T-helper 1 cell treated with Interleukin-12 subunit alpha and Interleukin-12 subunit beta and Interleukin-4 antibody, amounts not matched to agents 30 μg/mL and 1 μg/mL, for 36 hours (primary cell): ENCODE data around the gene QRFP.

Source experiments
- H3K27ac Mint-ChIP-seq: one replicate; pipeline ENCODE4 v1.8.0; 2021; ENCODE audit warnings: mild to moderate bottlenecking, mixed read lengths
- H3K27me3 Mint-ChIP-seq: one replicate; pipeline ENCODE4 v1.8.0; 2021; ENCODE audit warnings: low read depth, mixed read lengths
- H3K36me3 Mint-ChIP-seq: one replicate; pipeline ENCODE4 v1.8.0; 2021; ENCODE audit warnings: low read depth, mixed read lengths
- H3K4me1 Mint-ChIP-seq: one replicate; pipeline ENCODE4 v1.8.0; 2021; ENCODE audit warnings: low read depth, mixed read lengths
- H3K4me3 Mint-ChIP-seq: one replicate; pipeline ENCODE4 v1.8.0; 2021; ENCODE audit warnings: mild to moderate bottlenecking, moderate library complexity, mixed read lengths
- H3K9me3 Mint-ChIP-seq: one replicate; pipeline ENCODE4 v1.8.0; 2021; ENCODE audit warnings: mixed read lengths

The QRFP gene

GRCh38 chr9:130937146-130938076, 40.8 kb upstream of the QRFP start:
- Mint-ChIP-seq H3K4me1 (peaks cover 5% of the 10 kb centered on the region), H3K9me3 (no peaks in the 10 kb centered on the region), H3K36me3 (peaks cover 1% of the 10 kb centered on the region), H3K27ac (no peak overlapping the region), H3K4me3 (no peak overlapping the region), H3K27me3 (peaks cover 60% of the 10 kb centered on the region)

GRCh38 chr9:130936285-130937117, 39.9 kb upstream of the QRFP start:
- H3K27me3 Mint-ChIP-seq, result peaks cover 62% of the 10 kb centered on the region
- no peak overlapping the region for H3K27ac Mint-ChIP-seq
- peaks cover 5% of the 10 kb centered on the region for H3K4me1 Mint-ChIP-seq
- H3K9me3 Mint-ChIP-seq, result no peaks in the 10 kb centered on the region
- no peak overlapping the region for H3K4me3 Mint-ChIP-seq
- H3K36me3 Mint-ChIP-seq, result peaks cover 1% of the 10 kb centered on the region

GRCh38 chr9:130935648-130936271, 39.1 kb upstream of the QRFP start:
- no peak overlapping the region for H3K27ac Mint-ChIP-seq
- H3K36me3 Mint-ChIP-seq, result peaks cover 1% of the 10 kb centered on the region
- H3K4me1 Mint-ChIP-seq, result peaks cover 5% of the 10 kb centered on the region
- H3K4me3 Mint-ChIP-seq, result no peak overlapping the region
- no peaks in the 10 kb centered on the region for H3K9me3 Mint-ChIP-seq
- H3K27me3 Mint-ChIP-seq, result peaks cover 56% of the 10 kb centered on the region

GRCh38 chr9:130934702-130935647, 38.4 kb upstream of the QRFP start:
- no peak overlapping the region for H3K4me3 Mint-ChIP-seq
- H3K27me3 Mint-ChIP-seq, result peaks cover 49% of the 10 kb centered on the region
- no peak overlapping the region for H3K27ac Mint-ChIP-seq
- no peaks in the 10 kb centered on the region for H3K9me3 Mint-ChIP-seq
- peaks cover 2% of the 10 kb centered on the region for H3K4me1 Mint-ChIP-seq
- peaks cover 1% of the 10 kb centered on the region for H3K36me3 Mint-ChIP-seq

- Mint-ChIP-seq H3K36me3 (peaks cover 1% of the 10 kb centered on the region), H3K4me1 (peaks cover 2% of the 10 kb centered on the region), H3K4me3 (no peak overlapping the region), H3K9me3 (no peaks in the 10 kb centered on the region), H3K27me3 (peaks cover 49% of the 10 kb centered on the region), H3K27ac (no peak overlapping the region)
Observed at GRCh38 chr9:130934246-130934645, 37.6 kb upstream of the QRFP start.

- Mint-ChIP-seq H3K27me3 (peaks cover 44% of the 10 kb centered on the region), H3K4me3 (no peak overlapping the region), H3K9me3 (no peaks in the 10 kb centered on the region), H3K27ac (no peak overlapping the region), H3K36me3 (no peaks in the 10 kb centered on the region), H3K4me1 (no peaks in the 10 kb centered on the region)
Observed at GRCh38 chr9:130933114-130934046, 36.8 kb upstream of the QRFP start.

- peaks cover 39% of the 10 kb centered on the region for H3K27me3 Mint-ChIP-seq
Observed at GRCh38 chr9:130932255-130933079, 35.9 kb upstream of the QRFP start.

GRCh38 chr9:130931508-130932254, 35.1 kb upstream of the QRFP start:
- H3K36me3 Mint-ChIP-seq, result no peaks in the 10 kb centered on the region
- no peak overlapping the region for H3K27ac Mint-ChIP-seq
- H3K9me3 Mint-ChIP-seq, result no peaks in the 10 kb centered on the region
- H3K4me3 Mint-ChIP-seq, result no peak overlapping the region
- peaks cover 32% of the 10 kb centered on the region for H3K27me3 Mint-ChIP-seq
- H3K4me1 Mint-ChIP-seq, result no peaks in the 10 kb centered on the region

More at GRCh38 chr9:130932255-130933079, 35.9 kb upstream of the QRFP start:
- Mint-ChIP-seq H3K27ac (no peak overlapping the region), H3K4me3 (no peak overlapping the region), H3K9me3 (no peaks in the 10 kb centered on the region), H3K4me1 (no peaks in the 10 kb centered on the region), H3K36me3 (no peaks in the 10 kb centered on the region)

- Mint-ChIP-seq H3K27me3 (peaks cover 26% of the 10 kb centered on the region), H3K9me3 (no peaks in the 10 kb centered on the region), H3K27ac (no peak overlapping the region), H3K4me3 (no peak overlapping the region), H3K36me3 (no peaks in the 10 kb centered on the region), H3K4me1 (no peaks in the 10 kb centered on the region)
Observed at GRCh38 chr9:130930804-130931349, 34.3 kb upstream of the QRFP start.

GRCh38 chr9:130930132-130930803, 33.7 kb upstream of the QRFP start:
- H3K36me3 Mint-ChIP-seq, result no peaks in the 10 kb centered on the region
- no peak overlapping the region for H3K27ac Mint-ChIP-seq
- no peaks in the 10 kb centered on the region for H3K4me1 Mint-ChIP-seq
- H3K27me3 Mint-ChIP-seq, result peaks cover 23% of the 10 kb centered on the region
- H3K4me3 Mint-ChIP-seq, result no peak overlapping the region
- H3K9me3 Mint-ChIP-seq, result no peaks in the 10 kb centered on the region

GRCh38 chr9:130929571-130930038, 33.0 kb upstream of the QRFP start:
- peaks cover 16% of the 10 kb centered on the region for H3K27me3 Mint-ChIP-seq
- no peaks in the 10 kb centered on the region for H3K9me3 Mint-ChIP-seq
- no peak overlapping the region for H3K4me3 Mint-ChIP-seq
- no peak overlapping the region for H3K27ac Mint-ChIP-seq
- no peaks in the 10 kb centered on the region for H3K36me3 Mint-ChIP-seq
- no peaks in the 10 kb centered on the region for H3K4me1 Mint-ChIP-seq
